HG03378 (cell line): ENCODE data around the gene WDR59.
"Not testable (repeated sequence)": the region's sequence is repeated elsewhere in the genome, so short reads cannot be mapped to it uniquely, and the experiment has no call there.

Source experiments
- ATAC-seq: cut with Tn5 transposase; IDR thresholded peaks from one replicate; pipeline ENCODE4 v1.9.1; 2021; ENCODE audit warnings: mild to moderate bottlenecking, moderate library complexity; ENCODE audit not compliant: unreplicated experiment

WDR59 gene

GRCh38 chr16:74867281-74867849 lies 117.6 kb downstream of the WDR59 start:
- no peak for ATAC-seq

GRCh38 chr16:74865922-74866598 lies 118.9 kb downstream of the WDR59 start:
- ATAC-seq = no peak

GRCh38 chr16:74862743-74863244 lies 122.1 kb downstream of the WDR59 start:
- peak; percentile 53 for ATAC-seq

DNA sequence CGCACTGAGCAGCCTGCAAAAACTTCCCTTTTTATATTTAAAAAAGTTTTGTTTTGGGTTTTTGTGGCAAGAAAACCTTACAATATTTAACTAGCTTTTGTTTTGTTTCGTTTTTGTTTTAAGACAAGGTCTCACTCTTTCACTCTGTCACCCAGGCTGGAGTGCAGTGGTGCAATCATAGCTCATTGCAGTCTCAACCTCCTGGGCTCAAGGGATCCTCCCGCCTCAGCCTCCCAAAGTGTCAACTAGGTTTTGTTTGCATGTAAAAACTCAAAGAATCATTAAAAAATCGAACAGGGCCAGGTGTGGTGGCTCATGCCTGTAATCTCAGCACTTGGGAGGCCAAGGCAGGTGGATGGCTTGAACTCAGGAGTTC lies 132.4 kb downstream of the WDR59 start:
- no peak for ATAC-seq

DNA sequence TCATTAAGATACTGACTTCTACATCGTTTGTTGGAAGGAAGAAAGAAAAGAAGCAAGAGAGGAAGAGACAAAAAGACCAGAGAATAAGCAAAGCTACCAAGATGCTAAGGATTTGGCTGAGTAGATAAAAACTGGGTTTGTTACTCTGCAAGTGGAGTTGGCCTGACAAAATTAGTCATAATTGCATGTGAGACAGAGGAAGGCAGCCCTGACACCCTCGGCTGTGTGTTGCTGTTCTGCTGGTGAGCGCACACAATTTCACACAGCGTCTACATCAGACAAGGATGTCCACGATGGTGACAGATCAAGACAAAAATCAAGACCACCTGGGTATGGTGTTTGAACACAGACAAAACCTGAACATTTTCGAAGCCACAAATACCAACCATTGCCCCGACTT lies 134.9 kb downstream of the WDR59 start:
- no peak for ATAC-seq

DNA sequence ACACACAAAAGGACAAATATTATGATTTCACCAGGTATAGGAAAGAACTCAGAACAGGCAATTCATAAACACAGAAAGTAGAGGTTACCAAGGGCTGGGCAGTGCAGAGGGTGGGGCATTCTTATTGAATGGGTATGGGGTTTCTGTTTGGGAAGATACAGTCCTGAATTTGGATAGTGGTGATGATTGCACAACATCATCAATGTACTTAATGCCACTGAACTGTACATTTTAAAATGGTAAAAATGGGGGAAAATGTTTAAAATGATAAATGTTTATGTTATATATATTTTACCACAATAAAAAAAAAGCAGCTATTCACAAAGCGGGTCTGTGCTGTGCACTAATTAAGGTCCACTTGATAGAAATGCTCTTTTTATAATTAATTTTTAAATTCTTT lies 137.7 kb downstream of the WDR59 start:
- no peak for ATAC-seq

- ATAC-seq = no peak
These were observed 138.2 kb downstream of the WDR59 start for GRCh38 chr16:74846714-74847113.

DNA sequence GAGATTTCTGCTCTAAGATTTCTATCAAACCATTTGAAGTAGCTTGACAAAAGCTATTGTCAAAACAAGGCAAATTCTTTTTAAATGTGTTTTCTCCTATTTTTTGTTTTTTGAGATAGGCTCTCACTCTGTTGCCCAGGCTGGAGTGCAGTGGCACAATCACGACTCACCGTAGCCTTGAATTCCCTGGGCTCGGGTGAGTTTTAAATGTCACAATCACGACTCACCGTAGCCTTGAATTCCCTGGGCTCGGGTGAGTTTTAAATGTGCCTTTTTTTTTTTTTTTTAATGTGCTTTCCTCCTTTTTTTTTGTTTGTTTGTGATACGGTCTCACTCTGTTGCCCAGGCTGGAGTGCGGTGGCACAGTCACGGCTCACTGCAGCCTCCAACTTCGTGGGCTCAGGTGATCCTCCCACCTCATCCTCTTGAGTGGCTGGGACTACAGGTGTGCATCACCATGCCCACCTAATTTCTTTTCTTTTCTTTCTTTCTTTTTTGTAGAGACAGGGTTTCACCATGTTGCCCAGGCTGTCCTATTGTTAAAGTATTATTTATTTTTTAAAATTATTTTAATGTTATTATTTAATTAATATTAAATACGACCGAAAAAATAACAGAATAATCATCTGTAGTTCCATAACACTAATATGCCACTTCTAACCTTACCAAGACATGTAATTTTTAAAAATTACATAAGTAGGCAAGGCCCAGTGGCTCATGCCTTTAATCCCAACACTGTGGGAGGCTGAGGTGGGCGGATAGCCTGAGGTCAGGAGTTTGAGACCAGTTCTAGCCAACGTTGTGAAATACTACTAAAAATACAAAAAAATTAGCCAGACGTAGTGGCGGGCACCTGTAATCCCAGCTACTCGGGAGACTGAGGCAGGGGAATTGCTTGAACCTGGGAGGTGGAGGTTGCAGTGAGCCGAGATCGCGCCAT lies 140.6 kb downstream of the WDR59 start:
- ATAC-seq = no peak

GRCh38 chr16:74843381-74844035 lies 141.4 kb downstream of the WDR59 start:
- ATAC-seq = not testable (repeated sequence)

- no peak for ATAC-seq
These were observed 142.5 kb downstream of the WDR59 start for GRCh38 chr16:74842413-74842812.

DNA sequence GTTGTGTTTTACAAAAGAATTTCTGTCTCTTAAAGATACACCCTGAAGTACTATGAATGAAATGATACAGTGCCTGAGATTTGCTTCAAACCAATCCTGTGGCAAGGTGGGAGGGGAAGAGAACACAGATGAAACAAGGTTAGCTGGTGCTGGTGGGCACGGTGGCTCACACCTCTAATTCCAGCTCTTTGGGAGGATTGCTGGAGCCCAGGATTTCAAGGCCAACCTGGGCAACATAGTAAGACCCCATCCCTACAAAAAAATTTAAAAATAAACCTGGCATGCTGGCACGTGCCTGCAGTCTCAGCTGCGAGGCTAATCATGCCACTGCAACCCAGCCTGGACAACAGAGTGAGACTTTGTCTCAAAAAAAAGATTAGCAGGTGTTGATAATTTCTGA lies 143.0 kb downstream of the WDR59 start:
- no peak for ATAC-seq

GRCh38 chr16:74841469-74841868 lies 143.5 kb downstream of the WDR59 start:
- ATAC-seq = no peak

- ATAC-seq = no peak
These were observed 147.9 kb downstream of the WDR59 start for GRCh38 chr16:74837056-74837455.

- ATAC-seq = no peak
These were observed 148.7 kb downstream of the WDR59 start for GRCh38 chr16:74836111-74836671.

DNA sequence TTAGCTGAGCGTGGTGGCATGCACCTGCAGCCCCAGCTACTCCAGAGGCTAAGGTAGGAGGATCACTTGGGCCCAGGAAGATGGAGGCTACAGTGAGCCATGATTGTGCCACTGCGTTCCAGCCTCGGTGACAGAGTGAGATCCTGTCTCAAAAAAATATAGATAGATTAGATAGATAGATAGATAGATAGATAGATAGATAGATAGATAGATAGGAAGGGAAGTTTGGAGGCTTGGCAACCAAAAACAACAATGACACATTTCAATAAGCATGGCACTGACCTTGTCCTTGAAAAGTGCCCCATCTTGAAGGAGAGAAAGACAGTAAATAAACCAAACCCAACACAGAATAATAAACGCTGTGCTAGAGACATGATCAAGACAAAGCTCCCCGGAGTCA lies 152.7 kb downstream of the WDR59 start:
- no peak for ATAC-seq

DNA sequence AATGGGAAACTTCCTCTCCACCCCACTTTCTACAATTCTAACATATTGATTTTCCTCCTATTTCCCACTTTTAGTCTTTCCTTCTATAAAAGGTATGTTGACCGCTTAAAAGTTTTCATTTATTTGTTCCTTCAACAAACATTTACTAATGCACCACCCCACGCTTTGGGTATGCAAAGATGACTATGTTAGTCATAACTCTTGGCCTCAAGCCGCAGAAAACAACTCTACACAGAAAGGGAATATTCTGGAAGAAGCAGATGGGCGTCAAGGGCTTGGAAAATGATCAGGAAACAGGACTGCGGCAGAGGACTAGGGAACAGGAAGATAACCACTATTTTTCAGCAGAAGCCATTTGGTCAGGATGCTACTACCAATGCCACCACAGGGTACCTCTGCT lies 153.5 kb downstream of the WDR59 start:
- no peak for ATAC-seq

DNA sequence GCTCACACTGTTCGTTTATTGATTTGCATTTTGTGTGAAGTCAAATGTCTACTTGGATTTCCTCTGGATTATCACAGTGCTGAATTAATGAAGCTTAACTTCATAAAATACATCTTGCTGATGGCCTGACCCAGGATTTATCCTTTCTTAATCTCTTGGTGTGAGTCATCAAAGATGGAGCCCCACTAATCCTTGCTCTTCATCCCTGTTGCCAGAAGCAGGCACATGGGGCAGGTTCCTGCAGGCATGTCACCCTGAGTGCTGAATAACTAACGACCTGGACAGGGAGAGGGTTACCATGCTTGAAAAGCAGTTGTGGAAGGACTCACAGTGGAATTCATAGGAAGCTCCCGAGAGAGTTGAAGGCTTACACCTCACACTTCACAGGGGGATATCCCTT lies 154.3 kb downstream of the WDR59 start:
- no peak for ATAC-seq

DNA sequence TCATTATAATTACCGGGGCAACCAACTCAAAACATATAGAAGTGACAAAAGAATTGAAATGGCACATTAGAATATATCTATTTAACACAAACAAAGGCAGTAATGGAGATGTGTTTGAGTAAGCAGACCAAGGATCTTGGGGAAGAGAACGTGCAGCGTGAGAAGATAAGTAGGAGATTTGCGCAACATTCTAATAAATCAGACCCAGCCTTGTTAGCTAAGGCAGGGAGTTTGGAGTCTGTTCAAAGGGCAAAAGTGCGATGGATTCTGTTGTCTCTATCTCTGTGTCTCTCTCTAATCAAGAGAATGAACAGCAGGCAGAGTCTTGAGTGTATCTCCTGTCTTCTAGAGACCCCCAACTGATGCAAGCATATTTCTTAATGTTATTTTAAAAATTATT lies 155.3 kb downstream of the WDR59 start:
- no peak for ATAC-seq

DNA sequence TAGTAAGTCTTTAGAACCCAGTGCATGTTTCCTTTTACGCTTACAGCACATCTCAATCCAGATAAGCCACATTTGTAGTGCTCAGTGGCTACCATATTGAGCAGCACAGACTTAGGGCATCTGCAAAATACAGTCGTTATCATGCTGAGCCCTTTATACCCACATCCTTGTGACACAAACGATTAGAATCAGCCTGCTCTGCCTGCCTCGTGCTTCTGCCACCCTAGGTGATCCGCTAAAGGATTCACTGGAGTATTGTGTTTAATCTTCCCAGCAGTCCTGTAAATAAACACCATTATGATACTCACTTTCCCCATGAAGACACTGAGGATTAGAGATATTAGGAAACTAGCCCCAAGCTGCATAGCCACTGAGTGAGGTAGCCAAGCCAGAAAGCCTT lies 159.0 kb downstream of the WDR59 start:
- ATAC-seq = no peak

DNA sequence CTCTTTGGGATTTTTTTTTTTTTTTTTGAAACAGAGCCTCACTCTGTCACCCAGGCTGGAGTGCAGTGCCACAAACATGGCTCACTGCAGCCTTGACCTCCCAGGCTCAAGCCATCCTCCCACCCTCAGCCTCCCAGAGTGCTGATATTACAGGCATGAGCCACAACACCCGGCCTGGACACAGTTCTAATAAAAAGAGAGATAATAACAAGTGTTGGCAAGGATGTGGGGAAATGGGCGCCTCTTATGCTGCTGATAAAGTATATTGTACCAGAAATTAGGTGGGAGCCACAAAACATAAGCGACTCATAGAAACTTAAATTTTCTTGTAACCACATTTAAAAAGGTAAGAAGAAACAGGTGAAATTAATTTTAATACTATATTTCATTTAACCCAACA lies 159.9 kb downstream of the WDR59 start:
- ATAC-seq = no peak
